Smooth muscle cell (in vitro differentiated cells): ENCODE results near the gene KCNS3. TPM values are rescaled to one million over a fixed set of nuclear protein-coding genes. Genes with fewer than 3 reads are reported as not detected.

Source experiments
- DNase-seq: peaks from one replicate; lab custom pipeline; 2025; ENCODE audit not compliant: unreplicated experiment; lab: John Stamatoyannopoulos, UW
- H2AFZ ChIP-seq: fragments of 200-600 bp; sonication (generic); 2 replicates; pipeline ENCODE4 v1.6.0; 2016; ENCODE audit warnings: antibody characterized with exemption, low read depth, mild to moderate bottlenecking
- H3F3A ChIP-seq: fragments of 200-600 bp; sonication (generic); 2 replicates; pipeline ENCODE4 v1.6.0; 2017; ENCODE audit warnings: antibody characterized with exemption, low read depth
- H3K27ac ChIP-seq: fragments of 200-600 bp; sonication (generic); 2 replicates; pipeline ENCODE4 v1.5.1; 2016; ENCODE audit warnings: low read depth, mild to moderate bottlenecking
- H3K27me3 ChIP-seq: fragments of 200-600 bp; sonication (generic); 2 replicates; pipeline ENCODE4 v1.6.1; 2016; ENCODE audit warnings: low read depth, mild to moderate bottlenecking
- H3K36me3 ChIP-seq: fragments of 200-600 bp; sonication (generic); 2 replicates; pipeline ENCODE4 v1.5.1; 2016; ENCODE audit warnings: low read depth
- H3K4me1 ChIP-seq: fragments of 200-600 bp; sonication (generic); 2 replicates; pipeline ENCODE4 v1.5.1; 2016; ENCODE audit warnings: low read depth
- H3K4me2 ChIP-seq: fragments of 200-600 bp; sonication (generic); 2 replicates; pipeline ENCODE4 v1.6.0; 2016; ENCODE audit warnings: mild to moderate bottlenecking
- H3K4me3 ChIP-seq: fragments of 200-600 bp; sonication (generic); 2 replicates; pipeline ENCODE4 v1.5.1; 2016; ENCODE audit warnings: mild to moderate bottlenecking
- H3K79me2 ChIP-seq: fragments of 200-600 bp; sonication (generic); 2 replicates; pipeline ENCODE4 v1.6.0; 2016; ENCODE audit warnings: low read depth, mild to moderate bottlenecking
- H3K9ac ChIP-seq: fragments of 200-600 bp; sonication (generic); 2 replicates; pipeline ENCODE4 v1.6.0; 2016; ENCODE audit warnings: low read depth
- H3K9me3 ChIP-seq: fragments of 200-600 bp; sonication (generic); replicated peaks from 2 replicates; pipeline ENCODE4 v1.5.1; 2016; ENCODE audit warnings: low read depth
- H4K20me1 ChIP-seq: fragments of 200-600 bp; sonication (generic); 2 replicates; pipeline ENCODE4 v1.6.0; 2016; ENCODE audit warnings: low read depth
- WGBS: methylation state at CpG from one replicate; pipeline ENCODE4 v1.1.7; 2016; ENCODE audit warnings: low lambda C conversion rate; 5-methylcytosine and 5-hydroxymethylcytosine counted together
- polyA plus RNA-seq: library from polyadenylated mRNA; unstranded; fragments of >200 nt; fragmentation: Nextera tagmentation; extraction: Ambion mirVana; gene quantifications from 2 replicates; pipeline ENCODE4 v1.2.1, GENCODE V29; 2016
- total RNA-seq: library from RNA; depleted of rRNA; stranded (reverse); fragments of >200 nt; gene quantifications from 2 replicates; pipeline ENCODE4 v1.2.3, GENCODE V29; 2014
- TF ChIP-seq, protein P1 (sequence below): fragments of 200-600 bp; sonication (generic); IDR thresholded peaks from 2 replicates; pipeline ENCODE4 v1.5.1; 2017; ENCODE audit warnings: borderline replicate concordance, mild to moderate bottlenecking, antibody characterized with exemption; ENCODE audit not compliant: insufficient read depth, poor library complexity, severe bottlenecking

KCNS3 gene
- total and polyA plus RNA-seq, 2 experiments from 2014 or later = 31.0 to 48.2 TPM

DNA sequence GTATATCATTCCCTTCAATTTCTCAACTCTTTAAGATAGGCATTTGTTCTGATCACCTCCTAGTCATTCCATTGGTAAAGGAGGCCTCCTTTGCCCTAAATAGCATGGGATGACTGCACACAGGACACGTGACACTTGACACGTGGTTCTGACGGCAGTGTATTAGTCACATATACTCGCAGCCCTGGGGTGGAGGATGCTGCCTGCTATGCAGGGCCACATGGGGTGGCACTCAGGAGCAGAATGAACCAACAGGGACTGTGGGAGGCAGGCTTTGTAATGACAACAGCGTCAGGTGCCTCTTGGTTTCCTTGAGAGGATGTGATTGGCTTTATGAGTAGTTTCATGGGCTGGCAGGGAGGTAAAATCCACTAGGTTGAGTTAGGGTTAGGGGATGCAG, 9.3 kb upstream of the KCNS3 start:
- TF ChIP-seq, protein P1, sequence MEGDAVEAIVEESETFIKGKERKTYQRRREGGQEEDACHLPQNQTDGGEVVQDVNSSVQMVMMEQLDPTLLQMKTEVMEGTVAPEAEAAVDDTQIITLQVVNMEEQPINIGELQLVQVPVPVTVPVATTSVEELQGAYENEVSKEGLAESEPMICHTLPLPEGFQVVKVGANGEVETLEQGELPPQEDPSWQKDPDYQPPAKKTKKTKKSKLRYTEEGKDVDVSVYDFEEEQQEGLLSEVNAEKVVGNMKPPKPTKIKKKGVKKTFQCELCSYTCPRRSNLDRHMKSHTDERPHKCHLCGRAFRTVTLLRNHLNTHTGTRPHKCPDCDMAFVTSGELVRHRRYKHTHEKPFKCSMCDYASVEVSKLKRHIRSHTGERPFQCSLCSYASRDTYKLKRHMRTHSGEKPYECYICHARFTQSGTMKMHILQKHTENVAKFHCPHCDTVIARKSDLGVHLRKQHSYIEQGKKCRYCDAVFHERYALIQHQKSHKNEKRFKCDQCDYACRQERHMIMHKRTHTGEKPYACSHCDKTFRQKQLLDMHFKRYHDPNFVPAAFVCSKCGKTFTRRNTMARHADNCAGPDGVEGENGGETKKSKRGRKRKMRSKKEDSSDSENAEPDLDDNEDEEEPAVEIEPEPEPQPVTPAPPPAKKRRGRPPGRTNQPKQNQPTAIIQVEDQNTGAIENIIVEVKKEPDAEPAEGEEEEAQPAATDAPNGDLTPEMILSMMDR = no peak

DNA sequence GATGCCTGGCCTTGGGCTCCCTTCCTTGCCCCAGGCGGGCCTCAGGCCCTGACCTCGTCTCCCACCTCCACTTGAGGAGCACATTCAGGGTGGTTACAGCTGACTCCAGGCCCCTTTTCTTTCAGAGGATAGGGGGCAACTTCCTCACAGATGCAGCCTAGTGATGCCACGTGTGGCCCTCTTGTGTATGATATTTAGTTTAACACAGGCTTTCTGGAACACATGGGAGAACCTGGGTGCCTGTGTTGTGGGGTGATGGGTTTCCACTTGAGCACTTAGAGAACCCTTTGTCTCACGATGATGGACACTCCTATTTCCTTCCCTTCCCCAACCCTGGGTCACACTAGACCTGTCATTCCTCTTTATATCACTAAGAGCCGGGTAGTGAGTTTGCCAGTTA, 6.8 kb upstream of the KCNS3 start:
- TF ChIP-seq, protein P1 = no peak
- H3F3A ChIP-seq = no peaks in the 10 kb centered on the region
- no peak for DNase-seq
- no peaks in the 10 kb centered on the region for H3K4me1 ChIP-seq
- no peaks in the 10 kb centered on the region for H3K79me2 ChIP-seq
- no peak overlapping the region for H2AFZ ChIP-seq
- H4K20me1 ChIP-seq = no peaks in the 10 kb centered on the region
- no peak overlapping the region for H3K9ac ChIP-seq
- H3K4me3 ChIP-seq = no peak overlapping the region
- no peaks in the 10 kb centered on the region for H3K9me3 ChIP-seq
- WGBS = 92% methylated on average over 5 of the region's 5 CpGs
- H3K27ac ChIP-seq = no peak overlapping the region
- H3K27me3 ChIP-seq = peaks cover 38% of the 10 kb centered on the region
- no peaks in the 10 kb centered on the region for H3K36me3 ChIP-seq
- H3K4me2 ChIP-seq = no peak overlapping the region

More for the DNA sequence above, 9.3 kb upstream of the KCNS3 start:
- H3K9ac ChIP-seq = no peak overlapping the region
- no peak for DNase-seq
- no peaks in the 10 kb centered on the region for H4K20me1 ChIP-seq
- no peak overlapping the region for H2AFZ ChIP-seq
- H3K4me3 ChIP-seq = no peak overlapping the region
- no peaks in the 10 kb centered on the region for H3K9me3 ChIP-seq
- no peak overlapping the region for H3K27ac ChIP-seq
- H3K4me1 ChIP-seq = no peaks in the 10 kb centered on the region
- no peaks in the 10 kb centered on the region for H3K79me2 ChIP-seq
- H3K27me3 ChIP-seq = peaks cover 14% of the 10 kb centered on the region
- no peaks in the 10 kb centered on the region for H3F3A ChIP-seq
- no peak overlapping the region for H3K4me2 ChIP-seq
- WGBS = 72% methylated on average over 5 of the region's 5 CpGs
- H3K36me3 ChIP-seq = no peaks in the 10 kb centered on the region

DNA sequence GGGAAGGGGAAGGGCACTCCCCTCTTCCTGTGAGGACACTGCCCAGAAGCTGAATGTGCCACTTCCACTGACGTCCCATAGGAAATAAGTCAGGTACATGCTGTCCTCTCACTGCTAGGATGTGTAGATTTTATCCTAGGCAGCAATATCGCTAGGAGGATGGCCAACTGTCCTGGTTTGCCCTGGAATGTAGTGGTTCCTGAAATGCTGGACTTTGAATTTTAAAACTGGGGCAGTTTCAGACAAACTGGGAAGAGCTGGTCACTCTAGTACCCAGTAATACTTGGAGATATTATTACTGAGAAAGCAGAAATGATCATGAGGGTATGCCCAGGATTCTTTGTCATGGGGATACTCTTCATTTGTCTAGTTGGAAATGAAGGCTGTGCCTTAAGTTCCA, 5.4 kb upstream of the KCNS3 start:
- Histone ChIP-seq H3K4me1 (peaks cover 5% of the 10 kb centered on the region), H3K27me3 (peaks cover 52% of the 10 kb centered on the region), H3K36me3 (no peaks in the 10 kb centered on the region), H2AFZ (no peak overlapping the region), H3K9me3 (no peaks in the 10 kb centered on the region), H3K79me2 (no peaks in the 10 kb centered on the region), H3K27ac (no peak overlapping the region), H3K9ac (no peak overlapping the region), H4K20me1 (no peaks in the 10 kb centered on the region), H3K4me3 (no peak overlapping the region), H3K4me2 (no peak overlapping the region), H3F3A (no peaks in the 10 kb centered on the region)
- TF ChIP-seq, protein P1 = no peak
- WGBS = 88% methylated on average over 2 of the region's 2 CpGs
- no peak for DNase-seq

DNA sequence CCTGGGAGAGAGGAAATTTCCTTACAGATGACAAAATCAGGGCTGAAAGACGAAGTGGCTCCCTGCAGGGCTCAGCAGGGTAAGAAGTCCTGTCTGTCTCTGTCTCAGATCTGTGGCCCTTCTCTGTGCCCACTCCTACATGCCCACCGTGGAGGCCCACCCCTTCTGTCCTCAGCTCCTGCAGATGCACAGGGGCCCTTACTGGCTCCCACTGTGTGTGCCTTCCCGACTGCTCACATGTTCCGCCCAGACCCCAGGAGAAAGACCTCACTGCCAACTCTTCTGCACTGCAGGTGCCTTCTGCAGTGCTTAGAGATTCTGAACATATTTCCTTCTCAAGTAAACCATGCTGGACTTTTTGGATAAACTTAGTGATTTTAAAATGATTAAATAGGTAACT, 1.9 kb upstream of the KCNS3 start:
- no peak for DNase-seq
- TF ChIP-seq, protein P1 = no peak
- H3K4me3 ChIP-seq = no peak overlapping the region
- no peaks in the 10 kb centered on the region for H3K36me3 ChIP-seq
- peaks cover 5% of the 10 kb centered on the region for H4K20me1 ChIP-seq
- peaks cover 11% of the 10 kb centered on the region for H3K4me1 ChIP-seq
- peaks cover 76% of the 10 kb centered on the region for H3K27me3 ChIP-seq
- H3K79me2 ChIP-seq = no peaks in the 10 kb centered on the region
- 79% methylated on average over 4 of the region's 4 CpGs for WGBS
- H3K9me3 ChIP-seq = no peaks in the 10 kb centered on the region
- no peak overlapping the region for H3K27ac ChIP-seq
- H3K9ac ChIP-seq = no peak overlapping the region
- no peak overlapping the region for H2AFZ ChIP-seq
- H3F3A ChIP-seq = no peaks in the 10 kb centered on the region
- no peak overlapping the region for H3K4me2 ChIP-seq
